Suprapubic skin (tissue), 3 donors: ENCODE results near the gene RBPJ.

Experiments
- POLR2A ChIP-seq, 2 donors: fragments of 450-650 bp; IDR thresholded peaks; one replicate each; pipeline ENCODE4 v1.6.1; 2017; ENCODE audit warnings: antibody characterized with exemption in 2 of 2, mild to moderate bottlenecking in 2 of 2, moderate library complexity in 2 of 2
- TF ChIP-seq, protein P1 (sequence below), 2 donors: fragments of 200-600 bp in 1 of 2; fragments of 450-650 bp in 1 of 2; sonication (generic) in 1 of 2; IDR thresholded peaks; one replicate each; pipeline ENCODE4 v1.5.1; 2016 to 2019; ENCODE audit warnings: antibody characterized with exemption in 2 of 2, mild to moderate bottlenecking in 1 of 2, moderate library complexity in 1 of 2

DNA sequence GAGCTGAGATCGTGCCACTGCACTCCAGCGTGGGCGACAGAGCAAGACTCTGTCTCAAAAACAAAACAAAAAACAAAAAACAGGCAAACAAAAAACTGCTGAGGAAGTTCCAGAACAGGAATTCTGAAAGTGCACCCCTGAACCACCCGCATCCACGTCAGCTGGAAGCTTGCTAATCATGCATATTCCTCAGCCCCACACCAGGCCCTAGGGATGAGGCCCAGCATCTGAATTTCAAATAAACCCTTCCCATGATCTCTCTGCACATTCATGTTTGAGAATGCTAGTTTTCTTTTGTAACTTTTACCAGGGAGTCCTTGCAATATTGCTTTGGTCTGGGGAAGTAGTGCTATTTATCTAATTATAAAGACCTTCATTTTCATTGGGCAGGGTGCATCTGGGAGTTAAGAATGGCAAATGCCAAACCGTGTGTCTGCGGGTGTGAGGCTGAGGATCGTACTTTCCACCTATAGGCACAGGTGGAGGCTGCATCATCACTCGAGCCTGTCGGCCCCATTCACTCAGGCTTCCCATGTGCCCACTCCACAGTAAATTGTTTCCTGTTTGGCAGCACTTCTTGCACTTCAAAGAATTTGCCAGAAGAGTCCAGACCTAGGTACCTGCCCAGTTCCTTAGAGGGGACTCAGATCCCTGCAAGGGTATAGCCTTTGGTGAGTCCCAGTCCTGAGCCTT, 145.9 kb downstream of the RBPJ start:
- TF ChIP-seq POLR2A (IDR thresholded peaks at IDR 0.05) = no peak
- TF ChIP-seq, protein P1, sequence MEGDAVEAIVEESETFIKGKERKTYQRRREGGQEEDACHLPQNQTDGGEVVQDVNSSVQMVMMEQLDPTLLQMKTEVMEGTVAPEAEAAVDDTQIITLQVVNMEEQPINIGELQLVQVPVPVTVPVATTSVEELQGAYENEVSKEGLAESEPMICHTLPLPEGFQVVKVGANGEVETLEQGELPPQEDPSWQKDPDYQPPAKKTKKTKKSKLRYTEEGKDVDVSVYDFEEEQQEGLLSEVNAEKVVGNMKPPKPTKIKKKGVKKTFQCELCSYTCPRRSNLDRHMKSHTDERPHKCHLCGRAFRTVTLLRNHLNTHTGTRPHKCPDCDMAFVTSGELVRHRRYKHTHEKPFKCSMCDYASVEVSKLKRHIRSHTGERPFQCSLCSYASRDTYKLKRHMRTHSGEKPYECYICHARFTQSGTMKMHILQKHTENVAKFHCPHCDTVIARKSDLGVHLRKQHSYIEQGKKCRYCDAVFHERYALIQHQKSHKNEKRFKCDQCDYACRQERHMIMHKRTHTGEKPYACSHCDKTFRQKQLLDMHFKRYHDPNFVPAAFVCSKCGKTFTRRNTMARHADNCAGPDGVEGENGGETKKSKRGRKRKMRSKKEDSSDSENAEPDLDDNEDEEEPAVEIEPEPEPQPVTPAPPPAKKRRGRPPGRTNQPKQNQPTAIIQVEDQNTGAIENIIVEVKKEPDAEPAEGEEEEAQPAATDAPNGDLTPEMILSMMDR (IDR thresholded peaks at IDR 0.05) = no peak
